A549 (cell line): ENCODE data around the gene CD69. TPM values are rescaled to one million over a fixed set of nuclear protein-coding genes. Genes with fewer than 3 reads are reported as not detected.

Experiments used
- ATAC-seq, 2 experiments: fragments of 200-7000 bp in 1 of 2; fragments of >200 bp in 1 of 2; cut with Nextera tagmentation in 1 of 2; cut with Tn5 transposase in 1 of 2; 3 replicates each; pipeline versions ENCODE4 v1.8.0 to v1.9.1; 2018 to 2020; ENCODE audit warnings: mild to moderate bottlenecking in 1 of 2, moderate library complexity in 1 of 2
- CTCF ChIA-PET: fragments of 300-600 bp; sonication (Branson Sonifier 250); formaldehyde crosslinking; extraction: SDS; loops from one replicate; lab custom pipeline; 2021; ENCODE audit warnings: antibody characterized with exemption, inconsistent platforms; lab: Yijun Ruan, JAX
- POLR2A ChIA-PET: fragments of 350-600 bp; formaldehyde crosslinking; extraction: SDS; loops from one replicate; lab custom pipeline; 2021; ENCODE audit warnings: antibody characterized with exemption, inconsistent platforms; lab: Yijun Ruan, JAX
- DNase-seq, 2 experiments: peaks; one replicate each; pipeline versions ENCODE4 v3.0.0 to v3.0.0-alpha.2; 2011 to 2016; ENCODE audit warnings: low read depth in 1 of 2, low spot score in 1 of 2
- FAIRE-seq: peaks from 2 replicates; lab custom pipeline; 2011; peaks lifted over from hg19 to GRCh38; lab: Jason Lieb, UNC
- H3K27ac ChIP-seq, 2 experiments: fragments of >200 bp; sonication (Bioruptor Twin); formaldehyde crosslinking; 3 replicates each; pipeline ENCODE4 v1.5.1; 2016 to 2017
- H3K4me1 ChIP-seq: fragments of >200 bp; sonication (Bioruptor Twin); formaldehyde crosslinking; 3 replicates; pipeline ENCODE4 v1.6.1; 2016
- H3K4me2 ChIP-seq: fragments of >200 bp; sonication (Bioruptor Twin); formaldehyde crosslinking; 3 replicates; pipeline ENCODE4 v1.6.1; 2016
- H3K4me3 ChIP-seq: fragments of >200 bp; sonication (Bioruptor Twin); formaldehyde crosslinking; 3 replicates; pipeline ENCODE4 v1.5.1; 2016
- H3K9me3 ChIP-seq: fragments of >200 bp; sonication (Bioruptor Twin); formaldehyde crosslinking; 3 replicates; pipeline ENCODE4 v1.6.1; 2016
- E2F6 ChIP-seq: IDR thresholded peaks from 2 replicates; pipeline ENCODE4 v1.6.1; 2012; ENCODE audit warnings: low read depth, borderline replicate concordance
- HDAC2 ChIP-seq: fragments of 200-600 bp; sonication (generic); IDR thresholded peaks from 2 replicates; pipeline ENCODE4 v1.6.1; 2016
- HEYL ChIP-seq: fragments of 250-450 bp; sonication (Bioruptor Pico); IDR thresholded peaks from 2 replicates; pipeline ENCODE4 v1.8.0; 2021; ENCODE audit warnings: mild to moderate bottlenecking, moderate library complexity
- HOXB5 ChIP-seq: fragments of 250-450 bp; sonication (Bioruptor Pico); IDR thresholded peaks from 2 replicates; pipeline ENCODE4 v1.5.0; 2020; ENCODE audit warnings: mild to moderate bottlenecking, moderate library complexity
- JUN ChIP-seq, 2 experiments: fragments of >200 bp; sonication (Bioruptor Twin); formaldehyde crosslinking; IDR thresholded peaks; 2 replicates in 1 of 2; 3 replicates in 1 of 2; pipeline ENCODE4 v1.6.1; 2016 to 2017
- KDM5A ChIP-seq: fragments of 200-600 bp; sonication (generic); IDR thresholded peaks from 2 replicates; pipeline ENCODE4 v1.6.1; 2016; ENCODE audit warnings: antibody characterized with exemption, mild to moderate bottlenecking
- RAD21 ChIP-seq, 2 experiments: fragments of >200 bp in 1 of 2; sonication (Bioruptor Twin) in 1 of 2; formaldehyde crosslinking in 1 of 2; IDR thresholded peaks in 1 of 2; conservative IDR thresholded peaks in 1 of 2; 2 replicates in 1 of 2; 3 replicates in 1 of 2; pipeline ENCODE4 v1.6.1; 2012 to 2018; ENCODE audit warnings: inconsistent platforms in 1 of 2
- RARB ChIP-seq: fragments of 250-450 bp; sonication (Bioruptor Pico); IDR thresholded peaks from 2 replicates; pipeline ENCODE4 v1.8.0; 2021; ENCODE audit warnings: mild to moderate bottlenecking, moderate library complexity
- RFX5 ChIP-seq: fragments of 450-650 bp; IDR thresholded peaks from 2 replicates; pipeline ENCODE4 v1.7.1; 2014; ENCODE audit warnings: antibody characterized with exemption, mild to moderate bottlenecking, moderate library complexity
- SMC3 ChIP-seq: fragments of >200 bp; sonication (Bioruptor Twin); formaldehyde crosslinking; IDR thresholded peaks from 3 replicates; pipeline ENCODE4 v1.6.1; 2018; ENCODE audit warnings: inconsistent platforms
- SREBF2 ChIP-seq: fragments of 450-650 bp; IDR thresholded peaks from 2 replicates; pipeline ENCODE4 v1.6.1; 2014; ENCODE audit warnings: mild to moderate bottlenecking, moderate library complexity
- USF2 ChIP-seq: fragments of 450-650 bp; IDR thresholded peaks from 2 replicates; pipeline ENCODE4 v1.6.1; 2014; ENCODE audit warnings: antibody characterized with exemption
- ZFP36 ChIP-seq: fragments of 450-650 bp; IDR thresholded peaks from 2 replicates; pipeline ENCODE4 v1.6.1; 2014; ENCODE audit warnings: borderline replicate concordance; ENCODE audit not compliant: partially characterized antibody
- WGBS: methylation state at CpG from one replicate; pipeline ENCODE4 v1.1.6; 2017; ENCODE audit errors: missing lambda C conversion rate; 5-methylcytosine and 5-hydroxymethylcytosine counted together
- polyA plus RNA-seq, 4 experiments: library from polyadenylated mRNA; depleted of rRNA in 3 of 4; stranded (reverse); fragments of >200 nt; fragmentation: RNase III in 1 of 4; extraction: RNeasy Plus Mini Kit Qiagen cat#74134 plus additional on column Dnase treatment in 1 of 4; gene quantifications; 2 replicates in 3 of 4; 3 replicates in 1 of 4; pipeline ENCODE4 v1.2.3, GENCODE V29; 2011 to 2017
- TF ChIP-seq, protein P1 (sequence below): fragments of >200 bp; sonication (Bioruptor Twin); formaldehyde crosslinking; IDR thresholded peaks from 2 replicates; pipeline ENCODE4 v1.6.1; 2016
- TF ChIP-seq, protein P2 (sequence below): IDR thresholded peaks from 2 replicates; pipeline ENCODE4 v1.6.1; 2012
- TF ChIP-seq, protein P3 (sequence below): fragments of >200 bp; sonication (Bioruptor Twin); formaldehyde crosslinking; IDR thresholded peaks from 3 replicates; pipeline ENCODE4 v1.5.1; 2016
- TF ChIP-seq, protein P4 (sequence below): fragments of >200 bp; sonication (Bioruptor Twin); formaldehyde crosslinking; IDR thresholded peaks from 3 replicates; pipeline ENCODE4 v1.6.1; 2016

Gene CD69
- polyA plus RNA-seq, 2 of the 4 experiments (the other 2 are of a cell fraction): not detected

DNA sequence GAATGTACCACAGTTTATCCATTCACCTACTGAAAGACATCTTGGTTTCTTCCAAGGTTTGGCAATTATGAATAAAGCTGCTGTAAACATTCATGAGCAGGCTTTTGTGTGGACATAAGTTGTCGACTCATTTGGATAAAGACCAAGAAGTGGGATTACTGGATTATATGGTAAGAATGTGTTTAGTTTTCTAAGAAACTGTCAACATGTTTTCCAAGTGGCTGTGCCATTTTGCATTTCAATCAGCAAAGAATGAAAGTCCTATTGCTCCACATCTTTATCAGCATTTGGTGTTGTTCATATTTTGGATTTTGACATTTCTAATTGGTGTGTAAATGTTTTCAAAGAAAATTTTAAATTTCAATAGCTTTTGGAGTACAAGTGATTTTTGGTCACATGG lies 39.3 kb upstream of the CD69 start (continued):
- TF ChIP-seq, protein P1, sequence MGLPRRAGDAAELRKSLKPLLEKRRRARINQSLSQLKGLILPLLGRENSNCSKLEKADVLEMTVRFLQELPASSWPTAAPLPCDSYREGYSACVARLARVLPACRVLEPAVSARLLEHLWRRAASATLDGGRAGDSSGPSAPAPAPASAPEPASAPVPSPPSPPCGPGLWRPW: no peak
- TF ChIP-seq RARB (CRISPR knock-in tag): no peak
- TF ChIP-seq SREBF2: no peak
- no peak for TF ChIP-seq JUN (IDR thresholded peaks at IDR 0.05)
- no peak for TF ChIP-seq KDM5A
- TF ChIP-seq ZFP36: no peak
- TF ChIP-seq, all 56 proteins: peak for 0

DNA sequence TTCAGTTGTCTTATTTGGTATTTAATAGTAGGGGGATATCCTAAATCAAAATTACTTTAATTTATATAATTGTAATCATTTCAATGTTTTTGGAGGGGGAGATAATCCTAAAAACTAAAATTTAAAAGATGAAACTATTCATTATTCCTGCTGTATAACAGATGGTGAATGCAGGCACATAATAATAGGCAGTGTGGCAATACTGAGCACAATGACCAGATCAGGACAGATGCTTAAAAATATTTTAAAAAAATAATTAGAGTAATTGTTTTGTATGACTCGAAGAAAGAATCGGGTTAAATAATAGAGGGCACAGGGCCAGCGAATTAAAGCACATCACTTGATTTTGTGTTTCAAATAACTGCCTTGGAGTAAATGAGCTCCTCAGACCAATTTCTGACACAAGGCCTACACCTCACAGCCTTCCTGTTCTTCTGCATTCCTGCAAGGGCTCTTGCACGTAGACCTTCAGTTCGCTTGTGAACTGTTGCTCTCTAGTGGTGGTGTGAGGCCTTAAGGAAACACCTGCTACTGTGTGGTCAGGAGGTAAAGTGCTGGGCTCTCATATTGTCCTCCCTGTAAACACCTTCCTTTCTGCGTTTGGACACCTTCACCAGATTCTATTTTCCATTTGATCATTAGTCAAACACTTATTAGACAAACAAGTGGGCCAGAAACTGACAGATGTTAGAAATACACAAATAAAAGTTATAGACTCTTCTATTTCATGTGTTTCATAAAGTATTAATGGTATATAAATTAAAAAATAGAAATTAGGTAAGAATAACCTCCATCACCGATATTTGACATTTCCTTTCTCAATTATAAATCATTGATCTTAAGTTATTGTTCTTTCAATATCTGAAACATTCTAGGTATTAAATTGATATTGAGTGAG lies 37.3 kb upstream of the CD69 start:
- CTCF ChIA-PET: interaction anchor here (0.6 to 2.2 kb wide), 7 partner anchors 36 to 1232 kb away, joined by 3 to 13 read pairs (median 3); no protein-coding TSS in a partner anchor

DNA sequence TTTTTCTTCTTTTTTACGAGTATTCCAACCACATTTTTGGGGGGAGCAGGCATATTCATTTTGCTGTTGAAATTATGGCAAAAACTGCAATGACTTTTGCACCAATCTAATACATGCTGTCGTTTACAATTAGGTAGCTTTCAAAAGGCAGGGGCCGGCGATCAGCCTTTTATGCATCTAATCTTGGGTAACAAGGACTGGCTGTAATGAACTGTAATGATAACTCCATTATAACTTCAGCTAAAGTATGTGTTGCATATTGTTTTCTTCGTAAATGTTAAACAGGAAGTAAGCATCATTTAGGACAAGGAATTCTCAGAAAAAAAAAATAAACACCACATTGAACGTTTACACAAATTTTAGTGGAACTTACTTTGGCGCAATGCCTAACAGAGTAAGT lies 36.3 kb upstream of the CD69 start:
- H3K9me3 ChIP-seq: no peaks in the 10 kb centered on the region
- DNase-seq: no peak
- no peak for ATAC-seq
- H3K4me1 ChIP-seq: no peaks in the 10 kb centered on the region
- no peak for FAIRE-seq
- H3K4me3 ChIP-seq: no peak overlapping the region
- CTCF ChIA-PET: interaction anchor here (1.0 to 2.2 kb wide), 3 partner anchors 44 to 235 kb away, joined by 4 to 13 read pairs (median 5); no protein-coding TSS in a partner anchor
- TF ChIP-seq USF2: no peak
- TF ChIP-seq, protein P2, sequence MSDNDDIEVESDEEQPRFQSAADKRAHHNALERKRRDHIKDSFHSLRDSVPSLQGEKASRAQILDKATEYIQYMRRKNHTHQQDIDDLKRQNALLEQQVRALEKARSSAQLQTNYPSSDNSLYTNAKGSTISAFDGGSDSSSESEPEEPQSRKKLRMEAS: no peak
- no peak for TF ChIP-seq HOXB5
- no peak for TF ChIP-seq RAD21 (conservative IDR thresholded peaks at IDR 0.05 in 1 of 2, IDR thresholded peaks at IDR 0.05 in 1 of 2)
- TF ChIP-seq HEYL: no peak
- no peak for TF ChIP-seq RFX5
- no peak for TF ChIP-seq HDAC2
- no peak for TF ChIP-seq E2F6
- TF ChIP-seq, all 56 proteins: peak for 0
- H3K4me2 ChIP-seq: no peak overlapping the region
- POLR2A ChIA-PET: no interaction called here
- WGBS: 55% methylated on average over 7 of the region's 7 CpGs
- H3K27ac ChIP-seq: no peak overlapping the region

More for the DNA sequence above, 37.3 kb upstream of the CD69 start:
- no peaks in the 10 kb centered on the region for H3K9me3 ChIP-seq
- H3K27ac ChIP-seq: no peak overlapping the region
- peak; percentile 54 for FAIRE-seq
- POLR2A ChIA-PET: no interaction called here
- DNase-seq: peak; percentile 13 to 84
- no peak overlapping the region for H3K4me3 ChIP-seq
- ATAC-seq: peak; percentile 96 to 98
- TF ChIP-seq RAD21 (conservative IDR thresholded peaks at IDR 0.05 in 1 of 2, IDR thresholded peaks at IDR 0.05 in 1 of 2) (peak; percentile 56 to 68; a peak in 4 of 5 replicates), SMC3 (peak; percentile 43; the same call in 2 of the 3 replicates)
- TF ChIP-seq, protein P3, sequence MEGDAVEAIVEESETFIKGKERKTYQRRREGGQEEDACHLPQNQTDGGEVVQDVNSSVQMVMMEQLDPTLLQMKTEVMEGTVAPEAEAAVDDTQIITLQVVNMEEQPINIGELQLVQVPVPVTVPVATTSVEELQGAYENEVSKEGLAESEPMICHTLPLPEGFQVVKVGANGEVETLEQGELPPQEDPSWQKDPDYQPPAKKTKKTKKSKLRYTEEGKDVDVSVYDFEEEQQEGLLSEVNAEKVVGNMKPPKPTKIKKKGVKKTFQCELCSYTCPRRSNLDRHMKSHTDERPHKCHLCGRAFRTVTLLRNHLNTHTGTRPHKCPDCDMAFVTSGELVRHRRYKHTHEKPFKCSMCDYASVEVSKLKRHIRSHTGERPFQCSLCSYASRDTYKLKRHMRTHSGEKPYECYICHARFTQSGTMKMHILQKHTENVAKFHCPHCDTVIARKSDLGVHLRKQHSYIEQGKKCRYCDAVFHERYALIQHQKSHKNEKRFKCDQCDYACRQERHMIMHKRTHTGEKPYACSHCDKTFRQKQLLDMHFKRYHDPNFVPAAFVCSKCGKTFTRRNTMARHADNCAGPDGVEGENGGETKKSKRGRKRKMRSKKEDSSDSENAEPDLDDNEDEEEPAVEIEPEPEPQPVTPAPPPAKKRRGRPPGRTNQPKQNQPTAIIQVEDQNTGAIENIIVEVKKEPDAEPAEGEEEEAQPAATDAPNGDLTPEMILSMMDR: peak; percentile 47
- TF ChIP-seq, protein P4, sequence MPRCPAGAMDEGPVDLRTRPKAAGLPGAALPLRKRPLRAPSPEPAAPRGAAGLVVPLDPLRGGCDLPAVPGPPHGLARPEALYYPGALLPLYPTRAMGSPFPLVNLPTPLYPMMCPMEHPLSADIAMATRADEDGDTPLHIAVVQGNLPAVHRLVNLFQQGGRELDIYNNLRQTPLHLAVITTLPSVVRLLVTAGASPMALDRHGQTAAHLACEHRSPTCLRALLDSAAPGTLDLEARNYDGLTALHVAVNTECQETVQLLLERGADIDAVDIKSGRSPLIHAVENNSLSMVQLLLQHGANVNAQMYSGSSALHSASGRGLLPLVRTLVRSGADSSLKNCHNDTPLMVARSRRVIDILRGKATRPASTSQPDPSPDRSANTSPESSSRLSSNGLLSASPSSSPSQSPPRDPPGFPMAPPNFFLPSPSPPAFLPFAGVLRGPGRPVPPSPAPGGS: no peak
- TF ChIP-seq, protein P1: no peak
- TF ChIP-seq, all 56 proteins: peak for 3
- 41% methylated on average over 7 of the region's 7 CpGs for WGBS
- no peak overlapping the region for H3K4me2 ChIP-seq
- H3K4me1 ChIP-seq: no peaks in the 10 kb centered on the region
